CD4-positive, alpha-beta T cell treated with Interleukin-12 subunit alpha and Interleukin-12 subunit beta, for 1 hour (primary cell): Measurements from ENCODE around the gene PDILT.
A peak's percentile ranks its signal among the peaks of the same experiment; 100 is the strongest.

ENCODE experiments used
- DNase-seq: peaks from one replicate; pipeline ENCODE4 v3.0.0-alpha.2; 2020

The PDILT gene

DNA sequence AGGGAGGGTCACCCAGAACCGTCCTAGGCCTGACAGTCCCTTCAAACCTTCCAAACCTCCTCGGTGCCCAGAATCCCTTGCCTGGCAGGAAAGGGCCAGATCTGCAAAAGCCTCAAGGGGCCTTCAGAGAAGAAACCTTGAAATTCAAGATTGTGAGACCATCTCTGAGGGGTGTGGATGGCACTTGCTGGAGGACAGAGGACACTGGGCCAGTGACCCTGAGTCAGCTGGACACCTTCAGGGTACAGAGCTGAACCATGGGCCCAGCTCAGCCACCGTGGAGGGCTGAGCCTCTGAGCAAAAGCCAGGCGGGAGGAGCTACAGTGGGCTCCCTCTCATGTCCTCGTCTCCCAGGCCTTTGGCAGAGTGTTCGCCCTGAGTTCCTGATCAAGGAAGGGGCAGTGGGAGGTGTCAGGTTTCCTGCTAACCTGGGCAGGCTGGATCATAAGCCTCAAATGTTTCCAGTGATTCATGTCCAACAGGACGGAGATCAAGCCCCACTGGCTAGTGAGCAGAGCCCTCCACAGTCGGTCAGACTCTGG, 3.0 kb downstream of the PDILT start:
- DNase-seq, result no peak

DNA sequence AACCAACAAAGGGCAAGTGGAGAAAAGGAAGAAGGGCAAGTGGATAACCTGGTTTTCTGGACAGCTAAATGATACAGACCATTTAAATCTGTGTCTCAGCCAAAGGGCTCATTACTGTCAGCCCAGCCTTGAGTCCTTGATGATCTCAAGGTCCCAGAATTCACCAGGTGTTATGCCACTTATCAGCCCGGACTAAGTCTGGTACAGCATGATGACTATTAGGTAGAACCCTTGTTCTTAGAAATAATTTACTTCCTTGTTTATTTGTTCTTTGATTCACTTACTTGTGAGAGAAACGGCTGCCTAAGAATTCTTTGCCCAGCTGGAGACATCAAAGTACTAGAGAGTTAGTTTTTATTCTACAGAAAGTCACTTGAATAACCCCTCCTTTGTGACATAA, 3.5 kb downstream of the PDILT start:
- DNase-seq, result no peak

DNA sequence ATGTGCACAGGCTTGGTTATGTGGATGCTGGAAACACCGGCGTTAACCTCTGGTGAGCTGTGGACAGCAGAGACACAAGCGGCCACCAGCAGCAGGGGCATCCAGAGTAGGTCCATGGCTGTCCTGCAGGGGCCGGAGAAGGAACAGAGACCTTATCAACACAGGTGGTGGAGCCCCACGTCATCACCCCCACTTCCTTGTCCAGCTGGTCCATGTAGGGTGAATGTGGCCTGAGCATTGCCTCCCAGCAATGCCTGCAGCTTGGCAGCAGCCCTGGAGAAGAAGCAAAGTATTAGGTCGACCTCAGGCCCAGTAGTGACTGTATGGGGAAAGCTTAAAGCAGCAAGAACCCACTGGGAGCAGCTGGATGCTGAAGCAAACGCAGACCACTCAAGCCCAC, 5.4 kb downstream of the PDILT start:
- DNase-seq, result no peak

DNA sequence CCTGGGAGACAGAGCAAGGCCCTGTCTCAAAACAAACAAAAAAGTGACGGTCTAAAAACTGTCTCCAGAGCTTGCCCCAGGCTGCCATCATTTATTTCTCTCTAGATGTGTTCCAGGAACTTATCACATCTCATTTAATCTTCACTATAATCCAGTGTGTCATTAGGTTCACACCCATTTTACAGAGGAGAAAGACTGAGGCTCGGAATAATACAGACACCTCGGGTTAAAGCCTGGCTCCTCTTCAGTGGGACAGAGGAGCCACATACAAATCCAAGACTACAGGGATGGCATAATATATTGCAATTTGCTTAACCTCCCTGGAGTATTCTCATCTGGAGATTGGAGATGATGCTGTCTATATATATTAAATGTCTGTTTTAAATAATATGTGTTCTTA, 5.9 kb downstream of the PDILT start:
- DNase-seq, result no peak

DNA sequence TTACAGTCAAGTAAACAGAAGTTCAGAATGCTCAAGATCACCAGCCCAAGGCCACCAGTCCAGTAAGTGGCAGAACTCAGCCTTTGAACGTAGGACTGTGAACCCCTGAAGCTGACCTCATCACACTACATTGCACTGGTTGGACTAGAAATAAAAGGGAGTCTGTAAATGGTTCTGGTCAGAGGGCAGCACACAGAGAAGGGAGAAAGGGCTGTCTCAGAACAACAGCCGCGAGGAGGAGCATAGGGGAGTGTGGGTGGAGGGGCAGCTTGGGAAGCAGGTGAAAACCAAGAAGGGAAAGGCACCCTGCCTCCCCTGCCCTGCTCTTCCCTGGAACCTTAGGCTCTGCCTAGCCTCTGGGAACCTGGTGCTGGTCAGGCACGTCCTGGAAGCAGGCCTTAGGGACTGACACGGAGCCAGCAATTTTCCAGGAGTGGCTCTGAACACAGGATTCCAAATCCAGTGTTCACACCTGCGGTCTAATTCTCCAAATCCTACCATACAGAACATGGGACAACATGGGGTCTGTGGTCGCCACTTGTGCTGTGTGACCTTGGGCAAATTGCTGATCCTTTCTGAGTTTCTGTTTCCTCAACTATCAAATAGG, 7.0 kb downstream of the PDILT start:
- DNase-seq, result no peak

DNA sequence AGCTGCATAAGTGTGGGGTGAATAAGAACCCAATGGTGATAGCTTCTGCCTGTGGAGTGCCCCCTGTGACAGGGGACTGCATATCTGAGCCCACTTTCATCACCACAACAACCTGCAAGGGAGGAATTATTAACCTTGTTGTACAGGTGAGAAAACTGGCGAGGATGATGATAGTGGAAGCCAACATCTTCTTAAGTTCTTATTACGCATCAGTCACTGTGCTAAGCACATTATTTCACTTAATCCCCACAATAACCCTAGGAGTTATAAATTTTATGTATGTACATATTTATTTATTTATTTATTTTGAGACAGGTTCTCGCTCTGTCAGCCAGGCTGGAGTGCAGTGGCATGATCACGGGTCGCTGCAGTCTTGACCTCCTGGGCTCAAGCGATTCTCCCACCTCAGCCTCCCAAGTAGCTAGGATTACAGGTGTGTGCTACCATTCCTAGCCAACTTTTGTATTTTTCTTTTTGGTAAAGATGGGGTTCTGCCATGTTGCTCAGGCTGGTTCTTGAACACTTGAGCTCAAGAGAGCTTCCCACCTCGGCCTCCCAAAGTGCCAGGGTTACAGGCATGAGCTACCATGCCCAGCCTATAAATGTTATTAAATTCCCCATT, 7.6 kb downstream of the PDILT start:
- DNase-seq, result no peak

DNA sequence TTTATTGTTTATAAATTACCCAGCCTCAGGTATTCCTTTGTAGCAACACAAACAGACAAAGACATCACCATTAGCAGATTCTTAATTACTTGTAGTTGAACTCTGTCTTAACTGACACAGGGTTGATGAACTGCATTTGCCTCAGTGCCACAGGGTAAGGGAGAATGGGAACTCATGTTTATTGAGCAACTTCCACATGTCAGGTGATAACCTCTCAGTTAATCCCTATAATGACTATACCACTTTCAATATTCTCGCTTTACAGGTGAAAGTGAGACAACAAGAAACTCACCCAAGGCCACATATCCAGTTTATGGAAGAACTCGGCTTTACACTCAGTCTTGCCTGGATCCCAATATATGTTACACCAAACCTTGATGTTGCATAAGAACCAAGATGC, 8.6 kb downstream of the PDILT start:
- DNase-seq, result no peak

DNA sequence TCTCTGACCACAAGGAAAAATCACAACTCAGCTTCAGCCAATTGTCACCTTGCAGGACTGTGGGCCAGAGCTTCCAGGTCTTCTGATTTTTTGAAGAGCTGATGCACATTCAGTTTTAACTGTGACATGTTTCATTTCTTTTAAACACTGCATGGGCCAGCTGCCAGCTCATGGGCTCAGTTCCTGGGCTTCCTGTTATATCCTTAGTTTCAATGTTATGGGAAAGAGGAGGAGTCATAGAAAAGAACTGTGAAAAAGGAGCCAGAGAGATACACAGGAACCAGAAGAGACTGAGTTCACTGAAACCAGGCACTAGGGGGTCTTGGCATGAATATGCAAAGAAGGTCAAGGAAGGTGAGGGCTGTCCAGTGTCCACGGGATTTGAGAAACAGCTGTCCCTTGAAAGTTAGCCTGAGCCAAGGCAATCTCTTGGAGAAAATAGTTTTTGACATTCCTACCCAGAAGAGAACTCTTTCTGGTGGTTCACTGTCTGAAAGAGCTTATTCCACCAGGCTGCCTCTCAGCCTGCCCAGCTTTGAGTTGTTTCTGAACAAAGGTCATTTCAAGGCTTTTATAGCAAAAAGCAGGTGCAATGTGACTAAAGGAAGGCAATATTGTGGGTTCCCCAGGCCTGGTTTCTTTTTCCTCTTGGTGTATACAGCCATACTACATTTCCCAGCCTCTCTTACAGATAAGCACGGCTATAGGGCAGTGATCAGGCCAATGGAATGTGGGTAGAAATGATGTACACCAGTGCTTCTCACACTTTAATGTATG, 10.5 kb downstream of the PDILT start:
- no peak for DNase-seq

DNA sequence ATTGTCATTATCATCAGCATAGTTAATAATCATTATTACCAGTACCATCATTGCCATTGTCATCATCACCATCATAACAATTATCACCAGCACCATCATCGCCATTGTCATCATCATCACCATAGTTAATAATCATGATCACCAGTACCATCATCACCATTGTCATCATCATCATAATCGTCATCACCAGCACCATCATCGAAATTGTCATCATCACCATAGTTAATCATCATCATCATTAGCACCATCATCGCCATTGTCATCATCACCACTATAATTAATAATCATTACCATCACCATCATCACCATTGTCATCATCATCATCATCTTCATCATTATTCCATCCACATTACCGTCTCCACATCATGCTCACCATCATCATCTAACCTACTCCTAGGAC, 13.5 kb downstream of the PDILT start:
- no peak for DNase-seq

DNA sequence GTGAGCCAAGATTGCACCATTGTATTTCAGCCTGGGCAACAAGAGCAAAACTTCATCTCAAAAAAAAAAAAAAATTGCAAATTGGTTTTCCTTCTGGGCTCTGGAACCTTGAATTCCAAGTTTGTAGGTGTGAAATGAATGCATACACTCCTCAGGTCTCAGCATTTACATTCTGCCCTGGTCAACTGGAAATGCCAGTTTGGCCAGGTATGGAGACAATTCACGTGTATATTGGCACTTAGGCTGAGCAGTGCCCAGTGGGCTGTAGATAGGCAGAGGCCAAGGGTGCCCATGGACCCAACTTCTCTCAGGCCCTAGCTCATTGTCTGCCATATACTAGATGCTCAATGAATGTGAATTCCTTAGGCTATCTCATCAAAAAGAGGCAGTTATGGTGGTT, 15.7 kb downstream of the PDILT start:
- no peak for DNase-seq

DNA sequence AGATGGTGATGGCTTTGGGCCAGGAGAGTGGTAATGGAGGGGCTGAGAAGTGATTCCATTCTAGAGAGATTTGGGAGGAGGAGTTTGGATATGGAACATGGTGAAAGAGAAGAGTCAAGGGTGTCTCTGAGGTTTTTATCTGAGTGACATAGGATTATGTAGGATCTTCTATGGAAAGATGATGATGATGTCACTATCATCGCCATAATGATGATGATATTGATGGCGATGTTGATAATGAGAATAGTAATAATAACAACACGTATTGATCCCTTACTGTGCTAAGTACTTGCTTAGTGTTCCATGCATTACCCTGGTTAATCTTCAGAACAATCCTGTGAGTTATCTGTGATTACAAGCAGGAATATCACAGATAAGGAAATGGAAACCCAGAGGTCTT, 16.6 kb downstream of the PDILT start:
- no peak for DNase-seq

DNA sequence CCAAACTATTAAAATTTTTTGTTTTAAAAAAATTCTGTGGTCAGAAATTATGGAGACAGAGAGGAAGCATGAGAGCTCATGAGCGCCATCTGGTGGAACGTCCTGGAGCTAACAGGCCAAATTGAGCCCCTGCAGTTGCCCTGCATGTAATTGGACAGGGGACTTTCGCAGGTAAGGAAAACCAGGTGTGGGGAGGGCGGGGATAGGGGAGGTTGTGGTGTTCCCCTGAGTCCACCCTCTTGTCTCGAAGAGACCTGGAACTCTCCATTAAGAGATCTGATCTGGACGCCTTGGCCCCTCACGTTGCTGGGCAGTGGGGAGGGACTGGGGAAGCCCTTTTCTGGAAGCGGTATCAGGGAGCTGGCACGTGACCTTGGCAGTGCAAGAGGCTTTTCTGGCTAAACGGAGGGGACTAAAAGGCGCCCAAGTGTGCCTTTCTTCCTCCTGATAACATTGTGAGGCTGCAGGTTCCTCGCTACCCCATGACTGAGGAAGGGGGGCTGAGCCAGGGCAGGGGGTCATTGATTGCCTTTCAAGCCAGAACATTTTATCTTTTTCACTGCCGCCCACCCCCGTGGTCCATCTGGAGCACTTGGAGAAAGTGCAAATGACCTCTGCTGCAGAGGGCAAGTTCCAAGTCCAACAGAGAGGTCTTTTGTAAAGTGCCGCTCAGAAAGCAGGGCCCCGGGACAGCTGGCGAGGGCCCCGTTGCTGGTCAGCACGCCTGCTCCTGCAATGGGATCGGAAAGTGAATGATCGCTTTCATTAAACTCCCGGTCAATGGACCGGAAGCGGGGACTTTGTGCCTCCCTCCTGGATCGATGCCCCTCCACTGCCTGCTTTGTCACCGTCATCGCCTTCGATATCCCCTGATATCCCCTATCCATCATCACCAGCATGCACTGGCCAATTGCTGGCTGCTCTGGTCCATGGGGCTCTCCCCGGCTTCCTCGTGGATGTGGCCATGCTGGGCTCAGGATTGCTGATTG, 18.4 kb downstream of the PDILT start:
- DNase-seq, result peak; percentile 35

DNA sequence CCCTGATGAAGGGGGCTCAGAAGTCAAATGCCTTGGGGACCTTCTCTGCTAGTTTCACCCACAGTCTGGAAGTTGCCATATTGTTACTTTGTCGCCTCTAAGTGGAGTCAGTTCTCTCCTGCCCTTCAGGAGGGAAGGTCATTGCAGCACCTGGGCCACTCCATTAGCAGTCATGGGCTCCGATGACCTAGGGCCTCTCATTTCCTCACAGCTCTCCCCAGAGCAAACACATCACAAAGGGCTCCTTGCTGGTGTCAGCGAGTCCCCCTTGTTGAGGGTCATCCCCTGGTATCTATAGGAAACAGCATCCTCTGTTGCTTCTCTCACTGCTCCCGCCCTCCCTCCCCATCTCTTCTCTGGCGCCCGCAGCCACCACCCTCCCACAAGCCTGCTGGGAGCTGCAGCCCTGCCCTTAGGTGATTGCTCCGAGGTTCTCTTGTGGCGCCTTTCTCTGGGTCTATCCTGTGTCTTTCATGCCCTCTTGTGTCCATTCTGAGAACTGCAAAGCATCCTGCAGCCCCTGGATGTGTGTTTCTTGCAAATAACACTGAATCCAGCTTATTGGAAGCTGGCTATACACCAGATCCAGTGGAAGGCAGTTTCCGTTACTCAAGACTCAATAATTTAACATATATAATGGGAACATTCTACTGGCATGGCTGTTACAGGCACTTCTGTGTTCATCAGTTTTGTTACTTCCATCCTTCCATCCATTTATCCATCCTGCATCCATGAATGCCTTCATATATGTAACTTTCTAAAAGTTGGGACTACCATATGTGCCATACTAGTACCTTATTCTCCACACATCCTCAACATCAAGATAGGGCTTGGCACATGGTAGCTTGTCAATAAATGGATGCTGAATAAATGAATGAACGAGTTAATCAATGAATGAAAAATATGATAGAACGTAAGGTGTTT, 21.2 kb downstream of the PDILT start:
- DNase-seq, result peak; percentile 43

DNA sequence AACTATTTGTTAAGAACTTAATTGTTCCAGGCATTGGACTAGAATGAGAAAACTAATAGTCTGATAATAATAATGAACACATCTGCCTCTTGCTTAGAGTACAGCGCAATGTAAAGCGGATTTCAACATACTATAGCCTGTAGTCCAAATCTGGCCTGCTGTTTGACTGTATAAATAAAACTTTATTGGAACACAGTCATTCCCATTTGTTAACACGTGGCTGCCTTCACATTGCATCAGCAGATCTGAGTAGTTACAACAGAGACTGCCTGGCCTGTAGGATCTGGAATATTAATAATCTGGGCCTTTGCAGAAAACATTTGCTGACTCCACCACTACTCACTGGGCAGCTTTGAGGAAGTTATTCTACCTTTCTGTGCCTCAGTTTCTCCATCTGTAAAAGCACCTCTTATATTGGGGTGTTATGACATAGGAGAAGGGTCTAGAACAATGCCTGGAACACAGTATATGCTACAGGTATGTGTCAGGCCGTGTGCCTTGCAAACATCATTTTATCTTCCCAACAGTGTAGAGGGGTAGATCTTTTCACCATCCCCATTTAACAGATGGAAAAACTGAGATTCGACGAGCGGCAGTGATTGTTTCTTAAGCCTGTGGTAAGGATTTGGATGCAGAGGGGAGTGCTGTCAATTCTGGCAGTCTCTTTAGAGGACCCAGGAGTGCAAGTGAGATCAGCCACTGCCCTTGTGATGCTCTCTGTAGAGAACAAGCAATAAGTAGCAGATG, 22.2 kb downstream of the PDILT start:
- DNase-seq, result no peak

DNA sequence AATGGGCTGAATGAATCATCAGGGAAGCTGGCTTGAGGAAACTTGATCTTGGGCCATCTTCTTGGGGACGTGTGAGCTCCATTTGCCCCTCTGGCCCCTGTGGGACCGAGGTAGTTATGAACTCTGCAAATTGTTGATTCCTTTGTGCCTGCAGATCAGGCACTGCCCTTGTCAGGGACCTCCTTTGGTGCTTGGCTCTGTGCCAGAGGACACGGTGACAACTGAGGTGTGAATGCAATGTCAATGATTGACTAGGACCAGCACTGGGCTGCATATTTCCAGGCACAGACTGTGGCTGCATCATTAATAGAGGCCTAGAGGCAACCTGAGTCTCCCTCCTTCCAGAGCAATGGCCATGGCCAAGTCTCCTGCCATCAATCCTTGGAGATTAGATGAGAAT, 23.8 kb downstream of the PDILT start:
- DNase-seq, result no peak

DNA sequence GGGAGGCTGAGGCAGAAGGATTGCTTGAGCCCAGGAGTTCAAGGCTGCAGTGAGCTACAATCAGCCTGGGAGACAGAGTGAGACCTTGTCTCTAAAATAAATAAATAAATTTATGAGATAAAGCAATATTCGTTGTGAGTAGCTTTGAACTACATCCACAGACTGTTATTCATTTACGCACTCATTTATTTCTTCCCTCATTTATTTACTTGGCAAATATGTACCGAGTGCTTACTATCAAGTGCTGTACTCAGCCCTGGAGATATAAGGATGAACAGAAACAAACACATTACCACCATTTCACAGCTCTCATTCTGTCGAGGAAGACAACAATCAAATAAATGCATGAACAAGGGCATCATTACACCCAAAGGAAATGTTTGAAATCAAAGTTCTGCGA, 27.4 kb downstream of the PDILT start:
- DNase-seq, result no peak

DNA sequence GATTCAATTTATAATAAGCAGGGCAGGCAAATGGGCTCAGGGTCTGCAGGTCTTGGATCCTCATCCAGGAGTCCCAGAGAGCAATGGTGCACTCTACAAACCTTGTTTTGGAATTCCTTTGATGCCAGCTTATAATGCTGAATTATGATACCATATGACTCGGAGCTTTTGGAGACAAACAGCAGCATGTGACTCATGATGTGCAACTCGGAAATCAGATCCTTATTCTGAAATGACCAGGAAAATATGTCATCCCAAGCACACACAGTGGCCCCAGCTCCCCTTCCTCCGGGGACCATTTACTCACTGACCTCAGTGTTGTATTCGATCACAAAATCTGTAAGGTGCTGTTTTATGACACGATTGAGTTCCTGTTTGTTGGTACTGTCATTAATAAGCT, 31.8 kb downstream of the PDILT start:
- DNase-seq, result no peak

DNA sequence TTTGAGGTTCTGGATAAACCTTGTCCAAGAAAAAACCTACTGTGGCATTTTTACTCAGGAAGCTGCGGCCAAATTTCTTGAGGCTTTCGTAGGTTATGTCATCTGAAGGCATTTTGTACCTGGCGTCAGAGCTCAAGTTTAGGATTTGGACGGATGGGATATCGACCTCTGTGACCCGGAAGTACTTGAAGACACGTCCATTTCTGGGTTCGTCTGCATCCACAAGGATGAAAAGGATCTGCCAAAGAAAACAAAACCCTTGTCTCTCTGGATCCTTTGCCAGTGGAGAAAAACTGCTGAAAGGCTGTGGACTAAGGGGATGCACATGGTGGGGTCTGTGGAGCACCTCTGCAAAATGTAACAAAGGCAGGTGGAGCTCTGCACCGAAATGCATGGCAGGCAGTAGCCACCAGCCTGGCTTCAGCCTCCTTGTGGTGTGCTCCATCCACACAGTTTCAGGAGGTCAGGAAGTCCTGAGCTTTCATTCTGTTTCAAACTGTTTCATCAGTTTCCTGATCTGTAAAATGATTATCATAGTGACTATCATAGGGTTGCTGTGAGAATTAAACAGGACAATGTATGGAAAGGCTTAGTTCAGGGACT, 35.0 kb downstream of the PDILT start:
- DNase-seq, result no peak

DNA sequence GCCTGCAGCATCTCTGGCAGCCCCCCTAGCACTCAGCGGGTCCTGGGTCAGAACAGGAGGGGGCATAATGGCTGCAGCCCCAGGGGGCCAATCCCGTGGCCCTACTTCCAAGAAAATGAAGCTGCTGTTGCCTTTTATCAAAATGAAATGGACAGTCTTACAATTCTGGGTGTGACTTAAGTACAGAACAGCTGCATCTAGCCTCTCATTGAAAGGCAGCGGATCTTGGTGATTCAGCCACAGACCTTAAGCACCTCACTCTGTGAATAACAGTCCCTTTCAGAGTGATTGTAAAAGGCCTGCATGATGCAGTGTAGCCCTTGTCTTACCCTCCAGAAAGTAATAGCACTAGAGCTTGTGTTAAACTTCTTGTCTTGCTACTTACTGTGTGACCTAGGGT, 40.5 kb downstream of the PDILT start:
- DNase-seq, result no peak

DNA sequence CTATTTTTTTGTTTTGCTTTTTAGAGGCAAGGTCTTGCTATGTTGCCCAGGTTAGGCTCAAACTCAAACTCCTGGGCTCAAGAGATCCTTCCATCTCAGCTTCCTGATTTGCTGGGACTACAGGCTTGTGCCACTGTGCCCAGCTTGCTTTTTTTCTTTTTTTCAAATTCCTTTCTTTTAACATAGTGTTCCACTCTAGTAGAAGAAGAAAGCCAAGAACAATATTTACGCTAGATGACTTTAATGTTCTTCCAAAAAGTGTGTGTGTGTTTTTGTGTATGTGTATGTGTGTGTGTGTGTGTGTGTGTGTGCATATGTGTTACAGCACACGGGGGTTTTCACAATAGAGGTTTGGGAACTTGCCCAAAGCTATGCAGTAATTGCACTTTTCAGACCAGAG, 41.3 kb downstream of the PDILT start:
- DNase-seq, result no peak

DNA sequence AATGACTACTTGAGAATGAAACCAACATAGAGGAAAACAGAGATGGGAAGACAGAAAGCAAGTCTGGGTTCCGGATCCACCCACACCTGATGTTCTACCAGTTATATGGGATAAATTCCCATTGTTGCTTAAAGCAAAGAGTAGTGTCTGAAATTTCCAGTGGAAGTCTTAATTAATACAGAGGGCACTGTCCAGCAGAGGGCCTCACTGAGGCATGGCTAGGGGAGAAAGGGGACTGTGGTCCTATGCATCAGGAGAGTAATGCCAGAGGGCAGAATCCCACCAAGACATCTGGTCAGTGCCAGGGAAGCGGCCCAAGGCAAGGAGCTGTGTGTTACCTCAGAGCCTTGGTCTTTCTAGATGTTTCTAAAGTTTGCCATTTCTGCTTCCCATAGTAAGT, 44.5 kb downstream of the PDILT start:
- DNase-seq, result no peak
